BE2C (cell line): Measurements from ENCODE around the gene SMIM5.

ENCODE experiments used
- DNase-seq: peaks from one replicate; pipeline ENCODE4 v3.0.0-alpha.2; 2020
- H3K27me3 ChIP-seq: fragments of 250-450 bp; sonication (Bioruptor Pico); 2 replicates; pipeline ENCODE4 v1.5.1; 2020; ENCODE audit warnings: mild to moderate bottlenecking
- H3K36me3 ChIP-seq: fragments of 250-450 bp; sonication (Bioruptor Pico); 2 replicates; pipeline ENCODE4 v1.5.1; 2020; ENCODE audit warnings: mild to moderate bottlenecking
- H3K4me1 ChIP-seq: fragments of 250-450 bp; sonication (Bioruptor Pico); 2 replicates; pipeline ENCODE4 v1.5.1; 2020
- H3K4me3 ChIP-seq: 2 replicates; pipeline ENCODE4 v1.5.1; 2011; ENCODE audit warnings: low read depth, low read length
- H3K9me3 ChIP-seq: fragments of 250-450 bp; sonication (Bioruptor Pico); 2 replicates; pipeline ENCODE4 v1.5.1; 2020
- CTCF ChIP-seq: IDR thresholded peaks from 2 replicates; pipeline ENCODE4 v1.5.1; 2012; ENCODE audit warnings: mild to moderate bottlenecking, low read depth, low read length

Gene SMIM5

GRCh38 chr17:75683583-75683982 is 50.3 kb downstream of the SMIM5 start:
- Histone ChIP-seq H3K4me1 (peaks cover 10% of the 10 kb centered on the region), H3K36me3 (peaks cover 21% of the 10 kb centered on the region), H3K4me3 (no peak overlapping the region), H3K9me3 (no peaks in the 10 kb centered on the region), H3K27me3 (no peaks in the 10 kb centered on the region)
- no peak for DNase-seq
- TF ChIP-seq CTCF: no peak

GRCh38 chr17:75684249-75684648 is 51.0 kb downstream of the SMIM5 start:
- DNase-seq: no peak
- no peaks in the 10 kb centered on the region for H3K9me3 ChIP-seq
- no peak overlapping the region for H3K4me3 ChIP-seq
- H3K4me1 ChIP-seq: peaks cover 10% of the 10 kb centered on the region
- no peaks in the 10 kb centered on the region for H3K27me3 ChIP-seq
- no peak for TF ChIP-seq CTCF
- H3K36me3 ChIP-seq: peaks cover 18% of the 10 kb centered on the region

GRCh38 chr17:75684924-75685323 is 51.7 kb downstream of the SMIM5 start:
- TF ChIP-seq CTCF: no peak
- no peak for DNase-seq
- H3K4me3 ChIP-seq: no peak overlapping the region
- peaks cover 10% of the 10 kb centered on the region for H3K4me1 ChIP-seq
- H3K9me3 ChIP-seq: no peaks in the 10 kb centered on the region
- H3K36me3 ChIP-seq: peaks cover 11% of the 10 kb centered on the region
- H3K27me3 ChIP-seq: no peaks in the 10 kb centered on the region

- H3K4me3 ChIP-seq: no peak overlapping the region
- H3K4me1 ChIP-seq: peaks cover 10% of the 10 kb centered on the region
- H3K36me3 ChIP-seq: peaks cover 10% of the 10 kb centered on the region
- DNase-seq: no peak
- no peaks in the 10 kb centered on the region for H3K9me3 ChIP-seq
- TF ChIP-seq CTCF: no peak
- H3K27me3 ChIP-seq: no peaks in the 10 kb centered on the region
Measured at GRCh38 chr17:75685499-75685898, 52.3 kb downstream of the SMIM5 start.

- no peak for DNase-seq
- Histone ChIP-seq H3K4me3 (no peak overlapping the region), H3K9me3 (no peaks in the 10 kb centered on the region), H3K27me3 (no peaks in the 10 kb centered on the region), H3K4me1 (peaks cover 11% of the 10 kb centered on the region), H3K36me3 (peaks cover 10% of the 10 kb centered on the region)
- no peak for TF ChIP-seq CTCF
Measured at GRCh38 chr17:75688209-75688825, 55.1 kb downstream of the SMIM5 start.

- H3K27me3 ChIP-seq: no peaks in the 10 kb centered on the region
- TF ChIP-seq CTCF: no peak
- no peak for DNase-seq
- H3K4me3 ChIP-seq: no peak overlapping the region
- H3K4me1 ChIP-seq: peaks cover 11% of the 10 kb centered on the region; the same call in 1 of the 2 replicates
- no peaks in the 10 kb centered on the region for H3K9me3 ChIP-seq
- peaks cover 8% of the 10 kb centered on the region for H3K36me3 ChIP-seq
Measured at GRCh38 chr17:75689441-75689873, 56.2 kb downstream of the SMIM5 start.
